Mesenchymal stem cell (in vitro differentiated cells and primary cell): ENCODE results near the gene TINCR.

Experiments used
- DNase-seq: peaks from one replicate; pipeline ENCODE4 v3.0.0-alpha.2; 2013
- H2AFZ ChIP-seq: one replicate; pipeline ENCODE4 v1.6.1; 2013; ENCODE audit warnings: low read depth, mild to moderate bottlenecking, control low read depth, inconsistent platforms, low read length, moderate library complexity
- H2AK5ac ChIP-seq: 2 replicates; pipeline ENCODE4 v1.6.1; 2013; ENCODE audit warnings: low read length, moderate library complexity, mild to moderate bottlenecking, inconsistent platforms; ENCODE audit not compliant: severe bottlenecking
- H2BK120ac ChIP-seq: one replicate; pipeline ENCODE4 v1.6.1; 2013; ENCODE audit warnings: low read depth, mild to moderate bottlenecking, inconsistent platforms, low read length, moderate library complexity
- H2BK12ac ChIP-seq, 2 experiments: one replicate each; pipeline ENCODE4 v1.6.1; 2013; ENCODE audit warnings: inconsistent platforms in 2 of 2, low read length in 2 of 2, mild to moderate bottlenecking in 2 of 2, moderate library complexity in 2 of 2, control low read depth in 1 of 2
- H2BK15ac ChIP-seq: one replicate; pipeline ENCODE4 v1.6.1; 2013; ENCODE audit warnings: mild to moderate bottlenecking, low read depth, inconsistent platforms; ENCODE audit not compliant: poor library complexity, severe bottlenecking
- H2BK5ac ChIP-seq: 2 replicates; pipeline ENCODE4 v1.6.1; 2013; ENCODE audit warnings: low read depth, mild to moderate bottlenecking, low read length, control low read depth, inconsistent platforms; ENCODE audit not compliant: poor library complexity, severe bottlenecking
- H3K14ac ChIP-seq, 2 experiments: one replicate each; pipeline ENCODE4 v1.6.1; 2013; ENCODE audit warnings: inconsistent platforms in 2 of 2, low read length in 2 of 2, control low read depth in 1 of 2, mild to moderate bottlenecking in 1 of 2, moderate library complexity in 1 of 2
- H3K18ac ChIP-seq, 2 experiments: one replicate each; pipeline ENCODE4 v1.6.1; 2013; ENCODE audit warnings: inconsistent platforms in 2 of 2, low read length in 2 of 2, control low read depth in 1 of 2, low read depth in 1 of 2, mild to moderate bottlenecking in 1 of 2
- H3K23ac ChIP-seq, 2 experiments: one replicate each; pipeline ENCODE4 v1.6.1; 2013; ENCODE audit warnings: inconsistent platforms in 2 of 2, low read length in 2 of 2, mild to moderate bottlenecking in 2 of 2, moderate library complexity in 2 of 2, control low read depth in 1 of 2
- H3K27ac ChIP-seq: 2 replicates; pipeline ENCODE4 v1.5.1; 2013; ENCODE audit warnings: mild to moderate bottlenecking, moderate library complexity, low read length, control low read depth, inconsistent platforms; ENCODE audit not compliant: poor library complexity, severe bottlenecking
- H3K27me3 ChIP-seq, 2 experiments: 2 replicates each; pipeline versions ENCODE4 v1.6.1 to v1.7.0; 2013; ENCODE audit warnings: low read length in 2 of 2, mild to moderate bottlenecking in 2 of 2, moderate library complexity in 2 of 2, control low read depth in 1 of 2, inconsistent platforms in 1 of 2; ENCODE audit not compliant: control insufficient read depth in 1 of 2, insufficient read depth in 1 of 2
- H3K36me3 ChIP-seq, 2 experiments: 2 replicates each; pipeline versions ENCODE4 v1.6.1 to v1.7.0; 2013; ENCODE audit warnings: low read length in 2 of 2, control low read depth in 1 of 2, inconsistent platforms in 1 of 2, low read depth in 1 of 2, mild to moderate bottlenecking in 1 of 2; ENCODE audit not compliant: insufficient read depth in 2 of 2, control insufficient read depth in 1 of 2
- H3K4ac ChIP-seq, 2 experiments: one replicate each; pipeline ENCODE4 v1.6.1; 2013; ENCODE audit warnings: inconsistent platforms in 2 of 2, low read length in 2 of 2, mild to moderate bottlenecking in 2 of 2, moderate library complexity in 2 of 2, control low read depth in 1 of 2, low read depth in 1 of 2
- H3K4me1 ChIP-seq: 2 replicates; pipeline ENCODE4 v1.6.1; 2013; ENCODE audit warnings: low read depth, low read length, control low read depth; ENCODE audit not compliant: control insufficient read depth, insufficient read depth
- H3K4me2 ChIP-seq: 2 replicates; pipeline ENCODE4 v1.6.1; 2013; ENCODE audit warnings: low read length, mild to moderate bottlenecking, inconsistent platforms; ENCODE audit not compliant: poor library complexity, severe bottlenecking
- H3K4me3 ChIP-seq, 2 experiments: 2 replicates each; pipeline versions ENCODE4 v1.5.1 to v1.7.0; 2013; ENCODE audit warnings: low read length in 2 of 2, mild to moderate bottlenecking in 2 of 2, control low read depth in 1 of 2, low read depth in 1 of 2; ENCODE audit not compliant: insufficient read depth in 1 of 2
- H3K79me1 ChIP-seq: replicated peaks from 2 replicates; pipeline ENCODE4 v1.6.1; 2013; ENCODE audit warnings: mild to moderate bottlenecking, control low read depth, low read length, inconsistent platforms; ENCODE audit not compliant: poor library complexity, severe bottlenecking
- H3K9ac ChIP-seq: 2 replicates; pipeline ENCODE4 v1.7.0; 2013; ENCODE audit warnings: mild to moderate bottlenecking, low read length, moderate library complexity
- H3K9me3 ChIP-seq: 2 replicates; pipeline ENCODE4 v1.7.0; 2013; ENCODE audit warnings: mild to moderate bottlenecking, low read length; ENCODE audit not compliant: control insufficient read depth
- H4K8ac ChIP-seq: one replicate; pipeline ENCODE4 v1.6.1; 2013; ENCODE audit warnings: inconsistent platforms, mild to moderate bottlenecking, low read length, moderate library complexity
- H4K91ac ChIP-seq: one replicate; pipeline ENCODE4 v1.6.1; 2013; ENCODE audit warnings: mild to moderate bottlenecking, low read length, inconsistent platforms
- WGBS: methylation state at CpG from one replicate; pipeline ENCODE4 v1.1.7; 2013; ENCODE audit warnings: mixed read lengths; 5-methylcytosine and 5-hydroxymethylcytosine counted together

Gene TINCR

DNA sequence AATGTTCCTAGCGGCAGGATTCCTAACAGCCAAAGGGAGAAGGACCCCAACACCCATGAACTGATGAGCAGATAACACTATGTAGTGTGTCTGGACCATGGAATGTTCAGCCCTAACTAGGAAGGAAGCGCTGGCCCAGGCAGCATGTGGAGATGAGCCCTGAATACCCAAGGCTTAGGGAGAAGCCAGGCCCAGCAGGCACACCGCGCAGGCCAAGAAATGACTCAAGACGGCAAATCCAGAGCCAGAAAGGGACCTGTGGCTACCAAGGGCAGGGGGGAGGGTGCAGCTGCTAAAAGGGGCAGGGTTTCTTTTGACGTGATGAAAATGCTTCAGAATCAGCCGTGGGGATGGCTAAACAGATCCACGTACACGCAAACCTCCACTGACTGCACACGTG lies 20.7 kb upstream of the TINCR start:
- WGBS, result 93% methylated on average over 10 of the region's 10 CpGs
- H3K18ac ChIP-seq, result no peak overlapping the region
- H4K91ac ChIP-seq, result no peak overlapping the region
- no peak overlapping the region for H3K14ac ChIP-seq
- no peak overlapping the region for H3K27ac ChIP-seq
- no peak overlapping the region for H2BK120ac ChIP-seq
- H2BK15ac ChIP-seq, result no peak overlapping the region
- H3K27me3 ChIP-seq, result no peaks in the 10 kb centered on the region
- H4K8ac ChIP-seq, result no peak overlapping the region
- H3K23ac ChIP-seq, result no peak overlapping the region
- no peak overlapping the region for H3K9ac ChIP-seq
- peaks cover 76 to 77% of the 10 kb centered on the region in 2 experiments for H3K36me3 ChIP-seq
- H2AFZ ChIP-seq, result no peak overlapping the region
- H3K4me1 ChIP-seq, result peaks cover 36% of the 10 kb centered on the region
- no peak overlapping the region for H2BK12ac ChIP-seq
- DNase-seq, result no peak
- no peak overlapping the region for H3K4ac ChIP-seq
- H2BK5ac ChIP-seq, result no peak overlapping the region
- no peak overlapping the region for H2AK5ac ChIP-seq
- no peak overlapping the region for H3K4me3 ChIP-seq
- H3K9me3 ChIP-seq, result no peaks in the 10 kb centered on the region
- peaks cover 43% of the 10 kb centered on the region for H3K79me1 ChIP-seq
- H3K4me2 ChIP-seq, result no peak overlapping the region

DNA sequence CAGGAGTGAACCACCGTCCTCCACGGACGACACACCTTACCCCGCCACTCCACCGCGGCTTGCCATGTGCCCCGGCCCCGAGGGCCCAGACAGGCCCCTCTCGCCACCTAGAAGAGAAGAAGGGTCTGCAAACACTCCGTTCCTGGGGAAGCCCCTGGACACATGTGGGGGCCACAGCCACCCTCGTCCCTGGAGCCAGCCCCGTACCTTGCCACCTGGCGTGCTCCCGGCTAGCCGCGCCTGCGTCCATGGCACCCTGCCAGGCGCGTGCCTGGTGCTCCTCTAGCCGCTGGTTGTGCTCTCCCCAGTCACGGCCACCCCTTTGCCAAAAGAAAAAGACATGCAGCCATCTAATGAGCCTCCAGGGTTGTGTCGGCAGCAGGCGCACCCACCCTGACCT lies 19.9 kb upstream of the TINCR start:
- Histone ChIP-seq H2BK5ac (no peak overlapping the region), H3K4me3 (no peak overlapping the region), H2BK120ac (no peak overlapping the region), H3K4ac (no peak overlapping the region), H3K36me3 (peaks cover 70% of the 10 kb centered on the region in 2 experiments), H2BK15ac (no peak overlapping the region), H4K8ac (no peak overlapping the region), H3K9ac (no peak overlapping the region), H3K27ac (no peak overlapping the region), H3K79me1 (peaks cover 41% of the 10 kb centered on the region), H3K18ac (no peak overlapping the region), H3K27me3 (no peaks in the 10 kb centered on the region), H3K9me3 (no peaks in the 10 kb centered on the region), H3K4me2 (no peak overlapping the region), H3K4me1 (peaks cover 36% of the 10 kb centered on the region), H4K91ac (no peak overlapping the region), H3K23ac (no peak overlapping the region), H2AFZ (no peak overlapping the region), H2AK5ac (no peak overlapping the region), H2BK12ac (no peak overlapping the region), H3K14ac (no peak overlapping the region)
- WGBS, result 96% methylated on average over 23 of the region's 23 CpGs
- DNase-seq, result no peak

DNA sequence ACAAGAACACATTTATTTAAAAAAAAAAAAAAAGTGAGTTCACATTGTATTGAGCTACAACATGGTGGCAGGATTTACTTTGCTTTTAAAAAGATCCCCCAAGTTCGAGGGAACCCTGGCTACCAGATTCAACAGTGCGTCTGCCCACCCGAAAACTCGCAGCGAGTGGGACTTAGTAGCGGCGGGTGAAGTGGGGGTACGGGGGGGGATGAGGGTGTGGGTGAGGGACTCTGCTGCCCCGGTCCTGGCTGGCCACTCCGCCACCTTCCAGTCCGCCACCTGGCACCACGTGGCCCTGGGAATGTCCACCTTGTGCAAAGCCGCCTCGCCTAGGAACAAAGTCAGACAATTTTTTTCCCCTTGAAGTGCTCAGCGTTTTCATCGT lies 19.3 kb upstream of the TINCR start:
- Histone ChIP-seq H2AFZ (no peak overlapping the region), H4K91ac (no peak overlapping the region), H3K4ac (no peak overlapping the region), H2BK12ac (no peak overlapping the region), H3K27ac (no peak overlapping the region), H4K8ac (no peak overlapping the region), H3K9ac (no peak overlapping the region), H2BK5ac (no peak overlapping the region), H3K4me1 (peaks cover 42% of the 10 kb centered on the region), H3K23ac (no peak overlapping the region), H2BK15ac (no peak overlapping the region), H3K79me1 (peaks cover 41% of the 10 kb centered on the region), H3K18ac (no peak overlapping the region), H2AK5ac (no peak overlapping the region), H3K9me3 (no peaks in the 10 kb centered on the region), H3K36me3 (peaks cover 70% of the 10 kb centered on the region in 2 experiments), H3K4me2 (no peak overlapping the region), H2BK120ac (no peak overlapping the region), H3K4me3 (no peak overlapping the region), H3K27me3 (no peaks in the 10 kb centered on the region), H3K14ac (no peak overlapping the region)
- WGBS, result 98% methylated on average over 16 of the region's 16 CpGs
- DNase-seq, result no peak

DNA sequence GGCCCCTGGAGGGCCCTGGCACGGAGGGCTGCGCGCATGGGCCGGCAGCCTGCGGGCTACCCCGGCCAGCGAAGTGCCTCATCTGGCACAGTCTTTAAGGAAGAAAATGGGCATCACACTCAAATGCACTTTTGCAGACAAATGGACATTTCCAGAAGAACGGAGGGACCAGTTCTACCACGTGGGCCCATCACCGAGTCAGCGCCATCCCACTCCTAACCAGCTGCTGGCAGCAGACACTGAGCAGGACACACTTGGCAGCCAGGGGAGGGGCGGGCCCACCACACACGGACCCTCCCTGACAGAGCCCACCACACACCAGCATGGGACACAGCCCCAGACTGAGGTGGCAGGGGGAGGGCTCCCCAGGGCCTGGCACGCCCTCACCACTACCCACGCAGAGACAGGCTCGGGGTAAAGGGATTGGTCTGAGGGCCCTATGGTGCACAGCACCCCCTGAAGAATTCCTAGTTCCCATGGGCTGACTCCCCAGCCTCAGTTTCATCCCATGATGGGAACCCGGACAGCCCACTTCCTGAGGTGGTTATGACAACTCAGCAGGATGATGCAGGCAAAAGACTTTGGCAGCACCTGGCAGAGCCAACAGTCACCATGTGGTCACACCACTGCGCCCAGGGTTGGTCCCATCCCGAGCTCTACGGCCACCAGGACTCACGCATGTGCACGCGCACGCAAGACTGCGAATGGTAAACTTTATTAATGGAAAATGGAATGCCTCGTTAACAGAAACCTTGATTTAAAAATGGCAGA lies 18.7 kb upstream of the TINCR start:
- H3K4me3 ChIP-seq, result no peak overlapping the region
- peaks cover 46% of the 10 kb centered on the region for H3K4me1 ChIP-seq
- H2BK12ac ChIP-seq, result no peak overlapping the region
- no peaks in the 10 kb centered on the region for H3K9me3 ChIP-seq
- H3K79me1 ChIP-seq, result peaks cover 38% of the 10 kb centered on the region
- H3K27me3 ChIP-seq, result no peaks in the 10 kb centered on the region
- H3K4me2 ChIP-seq, result no peak overlapping the region
- no peak overlapping the region for H2BK120ac ChIP-seq
- peak overlapping the region; percentile 31 for H3K27ac ChIP-seq
- no peak overlapping the region for H3K9ac ChIP-seq
- H2BK15ac ChIP-seq, result no peak overlapping the region
- no peak overlapping the region for H4K8ac ChIP-seq
- peak overlapping the region; percentile 12 for H4K91ac ChIP-seq
- no peak overlapping the region for H2AFZ ChIP-seq
- DNase-seq, result no peak
- peaks cover 65 to 68% of the 10 kb centered on the region in 2 experiments for H3K36me3 ChIP-seq
- no peak overlapping the region for H3K23ac ChIP-seq
- WGBS, result 88% methylated on average over 25 of the region's 26 CpGs
- no peak overlapping the region for H3K14ac ChIP-seq
- no peak overlapping the region for H3K18ac ChIP-seq
- H3K4ac ChIP-seq, result no peak overlapping the region
- H2BK5ac ChIP-seq, result no peak overlapping the region
- H2AK5ac ChIP-seq, result peak overlapping the region; percentile 61
